Stimulated activated CD4-positive, alpha-beta T cell treated with anti-CD3 and anti-CD28 coated beads, Interleukin-4, amount 100 ng/mL, for 48 hours (primary cell): ENCODE results near the gene RPP25L.

Source experiments
- DNase-seq, 2 donors: peaks; one replicate each; pipeline ENCODE4 v3.0.0-alpha.2; 2020; ENCODE audit warnings: low read depth in 2 of 2

The RPP25L gene

DNA sequence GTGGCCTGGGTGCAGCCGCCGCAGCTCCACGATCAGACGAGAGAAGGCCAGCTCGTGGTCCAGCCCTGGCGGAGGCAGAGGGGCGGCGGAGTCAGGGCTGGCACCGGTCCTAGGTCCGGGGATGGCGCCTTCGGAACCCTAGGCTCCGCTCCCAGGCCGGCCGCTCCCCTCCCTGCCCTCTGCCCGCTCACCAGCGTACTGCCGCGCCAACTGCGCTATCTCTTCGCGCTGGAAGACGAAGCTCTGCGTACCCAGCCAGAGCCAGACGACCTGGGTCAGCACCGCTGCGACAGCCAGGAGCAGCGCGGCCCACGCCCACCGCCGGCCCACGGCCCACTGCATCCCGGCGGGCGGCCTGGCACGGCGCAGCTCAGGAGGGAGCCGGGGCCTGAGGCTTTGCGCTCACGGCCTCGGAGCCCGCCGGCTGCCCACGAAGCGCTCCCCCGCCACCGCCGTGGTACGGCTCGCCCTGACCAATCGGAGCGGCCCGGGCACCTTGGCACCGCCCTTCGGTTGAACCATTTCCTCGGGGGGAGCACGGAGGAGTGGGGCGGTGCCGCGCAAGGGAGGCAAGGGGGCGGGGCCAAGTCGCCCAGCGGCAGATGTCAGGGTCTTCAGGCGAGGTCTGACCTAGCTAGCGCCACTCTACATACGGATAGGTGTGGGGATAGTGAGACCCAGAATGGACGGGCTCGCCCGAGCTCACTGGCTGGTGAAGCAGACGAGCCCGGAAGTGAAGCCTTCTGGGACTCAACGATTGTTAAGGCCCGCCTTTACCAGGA, 25.6 kb upstream of the RPP25L start, which contains the start of gene SIGMAR1:
SIGMAR1 (minus strand) TSS at position 432 of the 782 bp plus-strand sequence; CDS start at position 342, 90 bp downstream.
- peak; percentile 90 to 91 for DNase-seq

DNA sequence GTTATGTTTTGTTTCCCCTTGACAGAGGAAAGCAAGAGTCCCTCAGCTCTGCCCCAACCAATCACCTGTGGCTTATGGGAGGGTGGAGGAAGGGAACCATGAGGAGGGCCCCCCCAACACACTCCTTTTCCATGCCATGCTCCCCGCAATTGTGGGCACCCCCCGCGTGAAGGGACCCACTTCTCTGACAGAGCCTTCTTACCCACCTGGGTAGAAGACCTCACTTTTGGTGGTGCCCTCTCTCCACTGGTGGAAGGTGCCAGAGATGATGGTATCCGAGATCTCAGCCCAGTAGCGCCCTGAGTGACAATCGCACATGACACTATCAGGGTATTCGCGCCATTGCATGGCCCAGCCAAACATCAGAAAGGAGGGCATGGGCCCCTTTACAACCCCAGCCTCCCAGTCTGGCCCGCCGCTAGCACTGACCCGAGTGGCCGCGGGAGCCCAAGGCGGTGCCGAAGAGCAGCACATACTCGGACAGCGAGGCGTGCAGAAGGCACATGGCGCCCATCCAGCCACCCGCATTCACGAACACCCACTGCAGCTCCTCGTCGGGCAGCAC, 25.0 kb upstream of the RPP25L start:
- no peak for DNase-seq

DNA sequence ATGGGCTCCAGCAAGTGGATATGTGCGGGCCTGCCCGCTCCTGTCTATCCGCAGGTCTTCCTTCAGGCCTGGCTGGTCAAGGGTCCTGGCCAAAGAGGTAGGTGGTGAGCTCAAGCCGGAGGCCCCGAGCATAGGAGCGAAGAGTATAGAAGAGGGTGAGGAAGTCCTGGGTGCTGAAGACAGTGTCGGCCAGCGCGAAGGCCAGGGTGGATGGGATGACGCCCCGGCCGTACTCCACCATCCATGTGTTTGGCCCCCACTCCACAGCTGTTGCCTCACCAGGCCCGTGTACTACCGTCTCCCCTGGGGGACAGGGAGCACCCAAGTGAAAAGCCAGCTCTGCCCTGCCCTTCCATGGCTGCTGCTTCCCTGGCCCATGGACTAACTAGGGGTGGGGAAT, 23.7 kb upstream of the RPP25L start:
- no peak for DNase-seq

DNA sequence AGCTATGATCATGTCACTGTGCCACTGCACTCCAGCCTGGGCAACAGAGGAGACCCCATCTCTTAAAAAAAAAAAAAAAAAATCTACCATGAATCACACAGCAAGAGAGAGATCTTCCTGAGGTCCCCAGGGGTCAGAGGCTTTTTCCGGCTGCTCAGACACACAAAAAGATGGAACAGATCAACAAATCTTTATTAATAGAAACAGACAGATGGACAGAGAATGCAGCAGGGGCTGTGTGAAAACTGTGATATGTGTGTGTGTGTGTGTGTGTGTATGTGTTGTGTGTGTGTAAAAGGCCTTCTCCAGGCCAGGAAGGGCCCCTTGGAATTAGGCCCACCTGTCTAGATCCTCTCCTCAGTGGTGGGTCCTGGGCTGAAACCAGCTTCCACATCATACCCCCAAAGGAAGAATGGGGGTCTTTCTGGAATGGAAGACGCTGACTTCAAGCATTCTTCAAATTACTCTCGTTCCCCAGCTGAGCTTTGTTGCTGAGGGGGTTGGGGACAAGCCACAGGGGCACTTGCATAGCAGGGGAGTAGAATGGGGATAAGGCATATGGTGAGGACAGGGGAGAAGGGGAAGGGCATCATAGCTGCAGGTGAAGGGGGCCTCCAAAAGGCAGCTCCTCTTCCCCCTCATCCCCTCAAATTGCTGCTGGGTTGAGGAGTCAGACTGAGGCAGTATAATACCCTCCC, 22.8 kb upstream of the RPP25L start:
- DNase-seq: no peak

DNA sequence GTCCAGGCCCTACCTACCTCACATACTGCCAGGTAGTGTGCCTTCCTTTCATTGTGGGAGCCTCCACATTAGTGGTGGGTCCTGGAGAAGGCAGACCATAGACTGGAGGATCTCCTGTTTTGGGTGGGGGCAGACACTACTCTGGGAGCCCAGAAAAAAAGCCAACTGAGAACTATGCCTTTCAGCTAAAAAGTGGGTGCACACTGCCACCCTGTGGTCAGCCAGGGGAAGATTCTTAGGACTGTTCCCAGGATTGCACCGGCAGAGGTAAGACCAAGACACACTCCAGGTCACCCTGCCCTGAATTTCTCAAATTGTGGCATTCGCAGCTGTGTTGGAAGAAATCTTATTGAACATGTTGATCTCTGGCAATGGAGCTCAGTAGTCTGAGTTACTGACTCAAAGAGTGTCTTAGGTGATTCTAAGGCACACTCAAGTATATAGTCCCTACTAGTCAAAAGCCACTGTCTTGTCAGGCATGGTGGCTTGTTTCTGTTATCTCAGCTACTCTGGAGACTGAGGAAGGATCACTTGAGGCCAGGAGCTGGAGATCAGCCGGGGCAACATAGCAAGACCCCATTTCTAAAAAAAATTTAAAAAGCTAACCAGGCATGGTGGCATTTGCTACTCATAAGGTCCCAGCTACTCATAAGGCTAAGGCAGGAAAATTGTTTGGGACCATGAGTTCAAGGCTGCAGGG, 22.1 kb upstream of the RPP25L start:
- peak; percentile 57 to 61 for DNase-seq

DNA sequence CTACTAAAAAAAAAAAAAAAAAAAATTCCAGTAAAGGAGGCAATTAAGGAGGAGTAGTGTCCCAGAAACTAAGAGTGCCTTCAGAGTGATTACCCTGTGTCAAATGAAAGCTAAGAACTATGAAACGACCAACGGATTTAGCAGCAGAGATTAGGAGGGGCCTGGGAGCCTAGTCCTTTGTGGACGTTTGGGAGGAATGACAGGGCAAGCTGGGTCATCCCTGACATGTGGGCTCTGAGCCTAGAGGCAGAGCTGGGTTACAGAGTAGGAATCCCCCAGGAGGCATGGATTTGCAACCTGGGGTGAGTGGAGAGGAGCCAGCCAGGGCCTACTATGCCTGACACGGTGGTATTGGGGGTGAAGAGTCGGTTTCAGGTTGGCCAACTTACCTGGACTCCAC, 21.3 kb upstream of the RPP25L start:
- DNase-seq: no peak

DNA sequence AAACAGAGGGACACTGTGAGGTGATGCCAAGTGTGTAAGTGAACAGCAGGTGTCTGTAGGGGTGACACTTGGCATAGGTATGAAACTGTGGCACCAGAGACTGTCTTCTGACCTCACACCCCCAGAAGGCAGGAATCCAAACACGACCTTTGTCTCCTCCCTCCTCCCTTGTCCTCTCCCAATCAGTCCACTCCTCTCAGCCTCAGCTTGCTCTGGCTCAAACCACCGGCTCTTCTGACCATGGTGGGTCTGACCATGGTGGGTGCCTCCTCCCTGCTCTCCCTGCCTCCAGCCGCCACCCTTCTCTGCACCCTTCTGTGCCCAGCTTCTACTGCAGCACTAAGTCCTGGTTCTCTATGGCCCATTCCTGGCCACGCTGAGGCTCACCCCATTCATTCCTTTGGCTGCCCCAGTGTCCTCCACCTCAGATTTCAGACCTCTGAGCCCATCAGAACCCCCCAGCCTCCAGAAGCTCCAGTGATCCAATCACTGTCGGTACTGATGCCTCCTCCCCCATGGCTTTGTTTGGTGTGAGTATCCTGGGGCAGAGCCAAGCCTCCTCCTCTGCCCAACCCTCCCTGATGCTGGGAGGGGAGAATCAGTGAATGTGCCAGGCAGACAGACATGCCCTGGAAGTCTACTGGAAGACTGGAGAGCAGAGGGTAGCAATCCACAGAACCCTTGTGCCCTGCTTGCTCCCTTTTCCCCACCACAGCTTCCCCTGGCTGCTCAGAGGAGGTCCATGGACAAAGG, 18.7 kb upstream of the RPP25L start:
- no peak for DNase-seq

DNA sequence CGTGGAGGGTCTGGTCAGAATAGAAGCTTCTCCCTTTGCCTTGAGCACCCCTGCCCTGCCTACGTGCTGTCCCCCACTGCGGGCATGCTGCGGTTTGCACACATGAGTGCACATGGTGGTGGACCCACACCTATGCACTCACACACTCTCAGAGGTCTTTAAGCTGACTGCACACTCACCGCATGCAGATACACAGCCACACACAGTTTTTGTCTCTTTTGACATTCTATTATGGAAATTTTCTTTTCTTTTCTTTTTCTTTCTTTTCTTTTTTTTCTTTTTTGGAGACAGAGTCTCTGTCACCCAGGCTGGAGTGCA, 17.6 kb upstream of the RPP25L start:
- no peak for DNase-seq

DNA sequence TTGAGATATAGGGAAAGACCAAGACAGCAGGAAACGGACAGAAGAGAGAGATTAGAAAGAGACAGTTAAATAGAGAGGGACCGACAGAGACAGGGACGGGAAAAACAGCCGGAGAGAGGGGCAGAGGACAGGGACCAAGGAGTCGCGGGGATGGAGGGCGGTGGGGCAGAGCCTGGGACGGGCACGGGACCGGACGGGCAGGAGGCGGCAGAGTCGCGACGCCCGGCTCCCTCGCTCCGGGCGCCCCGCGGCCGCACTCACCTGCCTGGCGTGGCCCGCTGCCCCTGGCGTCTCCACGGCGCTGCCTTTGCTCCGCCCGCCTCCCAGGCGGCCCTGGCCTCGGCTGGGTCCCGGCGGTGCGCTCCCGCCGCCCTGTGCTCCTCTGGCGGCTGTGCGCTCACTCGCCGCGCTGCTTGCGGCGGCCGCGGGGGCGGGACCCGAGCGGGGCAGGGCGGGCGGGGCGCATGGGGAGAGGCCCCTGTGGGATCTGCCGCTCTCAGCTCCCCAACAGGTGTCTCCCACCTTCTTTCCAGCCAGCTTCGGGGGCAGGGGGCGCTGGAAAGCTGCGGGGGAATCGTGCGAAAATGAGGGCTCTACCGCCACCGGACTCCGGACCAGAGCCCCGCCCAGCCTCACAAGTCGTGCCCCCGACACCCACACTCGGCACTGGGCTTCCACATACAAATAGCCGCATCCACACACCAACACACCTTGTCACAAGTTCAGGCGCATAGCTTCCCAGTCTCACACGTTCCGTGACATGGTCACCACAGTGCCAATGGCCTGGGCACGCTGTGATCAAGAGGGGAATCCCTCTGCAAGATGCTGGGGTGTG, 17.0 kb upstream of the RPP25L start, which contains the start of gene ARID3C:
ARID3C (minus strand) TSS at position 411 of the 835 bp plus-strand sequence. CDS start 1,052 bp downstream, outside the sequence.
- DNase-seq: no peak

DNA sequence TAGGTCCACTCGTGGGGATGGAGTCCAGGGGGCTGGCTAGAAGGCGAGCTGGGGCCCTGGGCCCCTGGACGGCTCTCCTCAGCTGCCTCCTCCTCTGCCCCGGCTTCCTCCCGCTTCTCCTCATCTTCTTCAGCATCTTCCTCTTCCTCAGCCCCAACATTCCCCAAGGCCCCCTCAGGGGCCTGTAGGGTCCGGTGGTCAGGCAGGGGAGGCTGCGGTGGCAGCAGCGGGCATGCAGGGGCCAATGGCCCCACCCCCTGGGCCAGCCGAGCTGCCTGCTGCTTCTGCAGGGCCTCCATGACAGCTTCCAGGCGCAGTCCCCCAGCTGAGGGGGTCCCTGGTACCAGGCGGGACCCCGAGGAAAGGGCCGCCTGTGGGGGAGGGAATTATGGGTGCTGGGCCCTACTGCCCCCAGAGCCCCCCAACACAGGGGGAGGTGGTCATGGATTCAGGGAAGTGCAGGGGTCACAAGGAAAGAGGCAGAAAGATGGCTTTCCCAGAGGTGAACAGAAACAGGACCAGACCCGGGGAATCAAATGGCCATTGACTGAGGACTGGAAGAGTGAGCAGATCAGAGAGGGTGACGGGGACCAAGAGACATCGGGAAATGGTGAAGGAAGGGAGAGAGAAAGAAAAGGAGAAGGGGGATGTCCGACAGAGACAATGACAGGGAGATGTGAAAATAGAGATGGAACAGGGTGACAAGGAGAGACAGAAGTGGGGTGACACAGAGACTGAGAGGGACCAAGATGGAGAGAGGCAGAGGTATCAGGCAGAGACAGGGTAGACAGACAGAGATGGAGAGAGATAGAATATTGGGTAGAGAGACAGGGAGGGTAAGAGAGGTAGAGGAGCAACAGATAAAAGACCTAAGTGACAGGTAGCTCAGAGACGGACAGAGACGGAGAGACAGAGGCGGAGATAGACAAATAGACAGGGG, 16.1 kb upstream of the RPP25L start:
- DNase-seq: no peak

DNA sequence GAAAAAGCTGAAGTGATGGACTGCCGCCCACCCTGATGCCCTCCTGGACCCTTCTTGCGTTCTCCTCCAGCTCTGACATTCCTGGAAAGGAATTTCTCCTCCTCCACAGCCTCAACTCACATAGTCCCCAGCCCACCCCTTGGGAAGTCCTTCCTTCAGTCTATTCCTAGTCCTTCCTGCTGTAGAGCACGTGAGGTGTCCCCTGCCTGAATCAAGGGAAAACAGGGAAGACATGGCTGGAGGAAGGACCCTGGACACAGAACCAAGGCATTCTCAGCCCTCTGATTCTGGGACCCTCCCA, 13.2 kb upstream of the RPP25L start:
- no peak for DNase-seq

DNA sequence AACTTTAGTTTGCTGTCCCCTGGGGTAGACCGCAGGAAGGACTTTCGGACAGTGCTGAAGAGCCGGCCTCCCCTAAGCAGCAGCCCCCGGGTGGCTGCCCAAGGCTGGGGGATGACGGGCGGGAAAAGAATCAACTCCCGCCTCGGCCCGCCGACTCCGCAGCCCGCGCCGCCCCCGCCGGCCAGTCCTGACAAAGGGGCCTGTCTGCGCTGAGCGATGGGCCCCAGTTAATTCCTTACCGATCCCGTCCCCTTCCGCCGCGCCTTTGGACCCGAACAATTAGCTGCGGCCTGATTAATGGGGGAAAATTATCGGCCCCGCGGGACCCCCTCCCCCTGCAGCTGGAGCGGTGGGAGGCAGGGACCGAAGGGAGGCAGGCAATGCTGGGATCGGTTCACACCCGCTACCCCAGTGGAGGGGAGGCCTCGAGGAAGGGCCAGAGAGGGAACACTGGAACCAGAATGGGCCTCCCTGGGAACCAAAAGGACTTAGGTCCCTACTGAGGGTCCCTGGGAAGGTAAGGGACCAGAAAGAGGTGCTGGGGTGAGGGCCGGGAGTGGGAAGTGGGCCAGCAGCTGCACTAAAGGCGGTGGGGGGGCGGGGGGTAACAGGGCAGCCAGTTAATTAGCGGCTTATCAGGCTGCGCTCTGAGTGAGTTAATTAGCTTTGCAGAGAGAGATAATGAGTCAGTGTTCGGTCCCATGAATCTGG, 12.7 kb upstream of the RPP25L start:
- no peak for DNase-seq

DNA sequence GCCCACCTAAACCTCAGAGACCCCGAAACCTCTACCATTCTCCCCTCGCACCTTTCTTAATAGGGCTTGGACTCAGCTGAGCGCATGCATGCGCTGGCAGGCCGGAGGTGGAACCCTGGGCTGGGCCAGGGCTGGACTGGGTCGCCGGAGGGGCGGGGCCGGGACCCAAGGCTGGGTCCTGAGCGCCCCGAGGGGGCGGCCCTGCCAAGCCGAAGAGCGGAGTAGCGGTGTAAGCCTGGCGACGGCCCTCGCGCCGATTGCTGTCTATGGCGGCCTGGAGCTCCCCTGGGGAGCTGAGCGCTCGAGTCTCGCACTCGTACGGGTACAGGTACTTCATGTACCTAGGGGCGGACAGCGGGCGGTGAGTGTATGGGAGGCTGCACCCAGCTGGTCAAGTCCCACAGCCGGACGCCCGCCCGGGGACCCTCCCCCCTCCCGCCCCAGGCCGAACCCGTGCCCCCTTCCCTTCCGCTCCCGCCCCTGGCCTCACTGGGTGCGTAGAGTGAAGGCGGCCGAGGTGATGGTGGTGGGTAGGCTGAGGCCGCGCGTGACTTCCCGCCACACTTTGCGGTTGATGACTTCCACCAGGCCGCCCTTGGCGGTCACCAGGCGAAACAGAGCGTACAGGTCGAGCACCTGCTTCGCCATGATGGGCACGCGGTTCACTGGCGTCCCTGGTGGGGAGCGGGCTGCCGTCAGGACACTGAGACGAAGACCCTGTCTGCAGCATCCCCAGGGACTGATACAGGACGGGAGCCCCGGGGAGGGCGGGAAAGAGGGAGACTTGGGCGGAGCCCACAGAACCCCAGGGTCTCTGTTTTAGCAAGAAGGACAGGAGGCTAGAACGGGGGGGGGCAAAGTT, 11.7 kb upstream of the RPP25L start:
- no peak for DNase-seq

DNA sequence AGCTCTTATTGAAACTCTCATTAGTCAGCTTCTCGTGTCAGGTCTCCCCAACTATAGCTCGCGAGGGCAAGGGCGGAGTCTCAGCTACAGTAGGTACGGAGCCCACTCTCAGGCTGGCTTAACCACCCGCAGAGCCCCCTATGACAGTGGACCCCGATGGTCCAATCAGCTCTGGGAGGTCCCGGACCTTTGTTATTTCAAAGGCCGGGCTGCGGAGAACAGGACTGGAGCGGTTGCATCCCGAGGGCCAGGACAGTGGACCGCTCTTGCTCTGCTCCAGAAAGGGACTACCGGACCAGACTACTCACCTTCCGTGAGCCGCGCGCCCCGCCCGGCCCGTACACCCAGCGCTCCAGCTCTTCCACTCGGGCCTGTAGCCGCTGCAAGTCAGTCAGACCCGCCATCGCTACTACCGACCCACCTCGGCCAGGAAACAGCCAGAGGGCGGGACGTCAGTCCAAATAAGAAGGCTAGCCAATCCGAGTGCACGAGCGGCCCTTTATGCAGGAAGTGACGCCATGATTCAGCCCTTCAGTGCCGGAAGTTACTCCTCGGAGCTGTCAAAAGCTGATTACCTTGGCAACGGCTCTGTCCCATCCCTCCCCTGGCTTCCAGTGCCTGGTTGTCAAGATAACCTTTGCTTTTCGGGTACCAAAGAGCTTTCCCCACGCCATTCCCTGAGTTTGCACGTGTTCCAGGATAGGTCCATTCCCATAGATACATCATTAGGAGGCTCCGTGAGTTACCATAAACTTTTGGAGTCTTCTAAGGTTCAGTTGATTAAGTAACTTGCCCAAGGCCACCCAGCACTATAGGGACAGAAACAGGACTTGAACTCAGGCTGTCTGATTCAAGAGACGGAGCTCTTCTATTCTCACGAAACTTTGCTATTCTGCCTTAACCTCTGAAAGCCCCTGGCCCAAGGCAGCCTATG, 8.4 kb upstream of the RPP25L start, which contains the start of gene DCTN3:
DCTN3 (minus strand) TSS at position 435 of the 934 bp plus-strand sequence; CDS start at position 404, 31 bp downstream.
- peak; percentile 80 to 87 for DNase-seq

DNA sequence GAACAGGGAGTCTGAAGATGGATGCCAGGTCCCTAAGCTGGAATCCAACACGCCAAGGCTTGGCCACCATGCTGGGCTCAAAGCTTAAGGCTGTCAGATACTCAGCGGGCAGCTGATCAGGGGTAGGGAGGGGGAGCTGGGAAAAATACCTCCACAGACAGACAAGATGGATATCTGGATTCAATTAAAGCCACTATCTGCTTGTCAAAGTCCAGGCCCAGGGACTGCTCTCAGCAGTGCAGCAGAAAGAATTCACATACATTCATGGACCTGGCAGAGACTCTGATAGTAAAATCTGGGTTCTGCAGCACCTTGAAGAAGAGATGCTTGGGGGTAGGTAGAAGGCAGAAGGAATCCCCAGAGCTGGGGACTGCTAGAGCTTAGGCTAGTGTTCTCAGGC, 3.2 kb upstream of the RPP25L start:
- DNase-seq: no peak

DNA sequence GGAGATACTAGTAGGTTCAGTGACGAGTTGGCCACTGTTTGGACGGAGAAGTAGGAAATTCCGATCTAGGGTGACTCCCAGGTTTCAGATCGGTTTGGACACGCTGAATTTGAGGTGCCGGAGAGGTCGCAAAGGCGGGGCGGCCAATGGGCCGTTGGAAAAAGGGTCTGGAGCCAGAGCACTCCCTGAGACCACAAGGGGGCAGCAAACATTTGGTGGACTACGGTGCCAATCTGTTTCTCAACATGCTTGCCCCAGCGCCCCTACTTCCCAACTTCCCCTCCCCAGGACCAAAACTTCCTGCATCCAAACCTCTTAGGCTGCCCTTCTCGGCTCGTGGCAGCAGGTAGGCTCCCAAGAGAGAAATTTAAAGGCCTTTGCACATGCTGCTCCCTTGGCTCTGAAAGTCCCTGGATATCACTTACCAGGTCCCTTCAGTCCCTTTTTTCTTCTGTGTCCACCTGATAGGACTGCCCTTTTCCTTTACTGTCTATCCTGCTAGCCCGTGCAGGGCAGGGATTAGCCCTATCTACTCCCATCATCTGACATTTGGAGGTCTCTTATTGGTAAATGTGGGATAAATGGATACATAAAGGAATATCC, 992 bp upstream of the RPP25L start:
- DNase-seq: peak; percentile 59 to 68
